IPS-NIHi11 (cell line): ENCODE measurements around the gene LAIR2.
"Not testable (repeated sequence)": the region's sequence is repeated elsewhere in the genome, so short reads cannot be mapped to it uniquely, and the experiment has no call there.

Source experiments
- DNase-seq: peaks from one replicate; pipeline ENCODE4 v3.0.0; 2012; ENCODE audit warnings: mixed read lengths, low spot score

Gene LAIR2

GRCh38 chr19:54493967-54494585, 8.6 kb upstream of the LAIR2 start:
- DNase-seq: no peak

DNA sequence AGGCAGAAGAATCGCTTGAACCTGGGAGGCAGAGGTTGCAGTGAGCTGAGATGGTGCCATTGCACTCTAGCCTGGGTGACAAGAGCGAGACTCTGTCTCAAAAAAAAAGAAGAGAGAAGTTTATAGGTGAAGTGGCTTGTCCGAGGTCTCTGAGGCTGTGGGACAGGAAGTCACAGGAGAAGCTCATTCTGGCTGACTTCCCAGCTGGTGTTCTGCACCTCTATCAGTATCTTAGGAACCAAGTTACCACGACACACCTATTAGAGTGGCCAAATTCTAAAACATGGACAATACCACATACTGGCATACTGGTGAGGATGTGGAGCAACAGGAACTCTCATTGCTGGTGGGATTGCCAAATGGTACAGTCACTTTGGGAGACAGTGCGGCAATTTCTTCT, 7.3 kb upstream of the LAIR2 start:
- not testable (repeated sequence) for DNase-seq

- DNase-seq: not testable (repeated sequence)
Measured at GRCh38 chr19:54497747-54498450, 4.7 kb upstream of the LAIR2 start.

DNA sequence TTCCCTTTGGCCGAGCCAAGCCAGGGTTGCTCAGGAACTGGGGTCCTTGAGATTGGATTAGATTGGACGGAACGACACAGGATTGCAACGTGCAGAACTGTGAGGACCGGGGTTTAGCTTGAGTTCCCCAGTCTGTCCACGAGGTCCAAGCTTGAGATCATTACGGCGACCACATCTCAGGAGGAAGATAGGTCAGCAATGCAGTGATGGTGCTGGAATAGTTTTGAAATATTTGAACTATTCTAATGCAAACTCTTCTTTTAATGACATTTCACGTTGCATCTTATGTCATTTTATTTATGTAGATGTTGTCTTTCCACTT, 4.2 kb upstream of the LAIR2 start:
- DNase-seq: not testable (repeated sequence)

DNA sequence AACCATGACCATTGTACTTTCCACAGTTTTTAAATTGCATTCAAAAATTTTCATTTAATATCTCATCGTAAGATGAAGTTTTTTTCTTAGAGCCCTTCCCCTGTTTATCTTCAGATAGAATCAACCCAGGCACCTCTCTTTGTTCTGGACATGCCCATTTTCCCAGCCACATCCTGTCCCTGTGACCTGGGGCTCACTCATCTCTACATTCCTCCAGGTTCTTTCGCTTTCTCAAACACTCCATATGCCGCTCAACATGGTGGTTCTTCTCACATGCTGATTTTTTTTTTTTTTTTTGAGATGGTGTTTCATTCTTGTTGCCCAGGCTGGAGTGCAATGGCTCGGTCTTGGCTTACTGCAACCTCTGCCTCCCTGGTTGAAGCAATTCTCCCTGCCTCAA, 2.9 kb downstream of the LAIR2 start:
- DNase-seq: not testable (repeated sequence)

DNA sequence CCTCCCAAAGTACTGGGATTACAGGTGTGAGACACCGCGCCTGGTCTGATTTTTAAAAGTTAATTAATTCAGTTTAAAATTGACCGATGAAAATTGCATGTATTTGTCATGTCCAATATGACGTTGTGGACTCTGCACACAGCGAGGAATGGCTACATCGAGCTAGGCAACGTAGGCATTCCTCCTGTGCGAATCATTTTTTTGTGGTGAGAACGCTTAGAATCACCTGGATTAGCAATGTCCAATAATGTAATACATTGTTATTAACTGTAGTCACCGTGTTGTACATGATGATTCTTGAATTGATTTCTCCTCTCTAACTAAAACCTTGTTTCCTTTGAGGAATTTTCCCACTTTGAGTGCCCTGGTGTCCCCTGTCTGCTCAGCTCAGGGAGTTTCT, 3.4 kb downstream of the LAIR2 start:
- DNase-seq: no peak

GRCh38 chr19:54507038-54507717, 4.5 kb downstream of the LAIR2 start:
- not testable (repeated sequence) for DNase-seq

GRCh38 chr19:54507824-54508223, 5.2 kb downstream of the LAIR2 start:
- DNase-seq: no peak

DNA sequence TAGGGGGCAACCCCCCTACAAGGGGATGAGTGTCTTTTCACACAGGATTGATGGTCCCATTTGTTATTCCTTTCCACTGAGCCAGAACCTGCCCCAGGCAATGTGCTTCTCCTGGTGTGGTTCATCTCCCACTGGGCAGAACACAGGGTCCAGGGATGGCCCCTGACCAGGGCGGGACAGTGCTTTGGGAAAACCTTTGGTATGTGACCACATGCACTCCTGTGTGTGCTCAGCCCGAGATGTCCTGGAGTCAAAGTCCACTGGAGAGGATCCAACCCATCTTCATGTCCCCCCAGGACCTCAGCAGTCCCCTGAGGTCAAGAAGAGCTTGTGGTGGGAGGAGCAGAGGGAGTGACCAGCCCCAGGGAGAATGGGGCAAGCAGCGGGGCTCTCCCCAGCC, 5.9 kb downstream of the LAIR2 start:
- DNase-seq: not testable (repeated sequence)

DNA sequence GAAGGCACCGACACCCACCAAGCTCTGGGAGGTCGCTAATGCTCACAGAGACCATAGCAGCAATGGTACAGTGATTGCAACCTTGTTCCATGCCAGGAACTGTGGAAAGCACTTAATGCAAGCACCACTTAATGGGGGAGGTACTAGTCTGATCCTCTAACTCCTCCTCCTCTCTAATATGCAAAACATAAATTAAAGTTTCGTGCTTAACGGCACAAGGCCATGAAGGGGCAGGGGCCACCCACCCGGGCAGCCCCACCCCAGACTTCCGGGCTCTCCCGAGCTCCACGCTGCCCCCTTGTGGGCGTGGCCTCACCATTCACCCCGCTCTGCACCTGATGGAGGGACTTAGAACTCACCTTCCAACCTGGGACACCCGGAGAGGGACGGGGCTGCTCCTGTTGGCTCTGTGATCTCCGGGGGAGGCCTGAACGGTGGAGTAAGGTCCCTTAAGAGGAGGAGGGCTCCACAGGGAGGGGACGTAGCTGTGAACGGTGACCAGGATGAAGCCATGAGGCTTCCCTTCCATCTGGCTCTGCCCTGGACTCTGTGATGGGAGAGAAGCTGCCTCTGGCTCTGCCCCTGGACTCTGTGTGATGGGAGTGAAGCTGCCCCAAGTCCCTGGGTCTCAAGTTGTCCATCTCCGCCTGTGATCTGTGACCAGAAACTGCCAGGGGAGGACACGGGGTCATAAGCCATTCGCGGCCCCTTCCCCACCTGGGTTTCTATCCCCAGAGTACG, 6.7 kb downstream of the LAIR2 start:
- not testable (repeated sequence) for DNase-seq

GRCh38 chr19:54515156-54515555, 12.5 kb downstream of the LAIR2 start:
- DNase-seq: no peak

GRCh38 chr19:54517483-54517882, 14.9 kb downstream of the LAIR2 start:
- peak; percentile 60 for DNase-seq

DNA sequence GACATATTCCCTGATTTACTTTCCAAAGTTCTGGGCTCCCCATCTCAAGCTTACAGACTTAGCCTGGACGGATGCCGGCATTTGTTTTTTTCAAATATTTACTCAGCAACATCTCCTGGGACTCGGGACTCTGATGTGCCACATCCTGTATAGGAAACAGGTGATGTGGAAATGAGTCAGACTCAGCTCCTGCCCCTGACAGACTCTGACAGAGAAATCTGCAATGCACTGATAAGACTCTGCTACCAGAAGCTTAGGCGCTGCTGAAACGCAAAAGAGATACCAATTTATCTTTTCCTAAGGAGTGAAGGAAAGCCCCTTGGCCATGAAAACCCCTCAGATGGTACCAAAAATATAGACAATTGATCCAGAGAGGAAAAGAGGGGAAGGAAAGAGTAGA, 16.2 kb downstream of the LAIR2 start:
- DNase-seq: no peak

DNA sequence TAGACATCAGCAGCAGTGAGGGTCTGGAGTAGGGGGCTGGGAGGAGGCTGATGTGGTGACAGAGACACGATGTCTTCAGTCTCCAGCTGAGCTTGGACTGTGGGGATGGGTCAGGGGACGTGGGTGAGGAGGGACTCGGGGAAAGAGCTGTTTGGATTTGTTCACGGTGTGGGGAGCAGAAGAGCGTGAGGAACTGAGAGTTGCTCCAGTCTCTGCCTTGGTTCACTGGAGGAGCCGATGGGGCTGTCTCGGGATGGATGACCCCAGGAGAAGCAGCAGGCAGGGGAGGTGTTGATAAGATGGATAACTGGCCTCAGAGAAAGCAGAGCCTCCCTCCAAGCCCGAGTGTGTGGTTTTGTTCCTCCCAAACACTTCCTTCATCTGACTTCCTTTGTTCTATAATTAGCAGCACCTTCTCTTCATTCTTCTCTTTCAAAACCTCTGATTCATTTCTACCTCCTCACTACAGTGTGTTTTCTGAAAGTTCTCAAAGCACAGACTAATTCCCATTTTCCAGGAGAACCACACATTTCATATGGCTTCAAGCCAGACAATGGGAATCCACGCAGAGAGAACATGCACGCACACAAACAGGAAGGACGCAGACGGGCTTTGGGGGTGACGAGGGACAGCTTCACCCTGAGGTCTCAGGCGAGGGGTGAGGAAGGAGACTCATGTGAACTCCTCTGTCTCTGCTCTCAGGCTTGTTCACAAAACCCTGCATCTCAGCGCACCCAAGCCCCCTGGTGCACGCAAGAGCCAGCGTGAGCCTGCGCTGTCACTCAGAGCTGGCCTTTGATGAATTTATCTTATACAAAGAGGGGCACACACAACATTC, 18.6 kb downstream of the LAIR2 start:
- DNase-seq: no peak

GRCh38 chr19:54521860-54522513, 19.4 kb downstream of the LAIR2 start:
- DNase-seq: no peak

GRCh38 chr19:54523403-54523802, 20.8 kb downstream of the LAIR2 start:
- DNase-seq: no peak

DNA sequence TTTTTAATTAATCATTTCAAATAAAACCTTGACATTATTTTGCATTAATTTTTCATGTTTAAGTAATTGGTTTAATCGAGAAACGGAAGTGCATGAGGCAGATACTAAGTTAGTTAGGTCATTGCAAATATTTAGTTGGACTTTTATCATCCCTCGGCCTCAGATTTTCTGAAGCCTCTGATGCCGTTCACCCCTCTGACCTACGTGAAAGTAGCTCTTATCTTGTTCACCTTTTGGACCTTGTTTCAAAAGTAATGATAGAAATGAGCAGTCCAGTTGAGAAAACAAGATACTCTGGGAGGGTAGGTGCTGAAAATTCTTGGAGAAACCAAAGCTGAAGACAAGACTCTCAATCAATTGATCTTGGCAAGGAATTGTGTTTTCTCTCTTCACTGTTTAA, 23.0 kb downstream of the LAIR2 start:
- no peak for DNase-seq

- DNase-seq: no peak
Measured at GRCh38 chr19:54526972-54527371, 24.3 kb downstream of the LAIR2 start.

DNA sequence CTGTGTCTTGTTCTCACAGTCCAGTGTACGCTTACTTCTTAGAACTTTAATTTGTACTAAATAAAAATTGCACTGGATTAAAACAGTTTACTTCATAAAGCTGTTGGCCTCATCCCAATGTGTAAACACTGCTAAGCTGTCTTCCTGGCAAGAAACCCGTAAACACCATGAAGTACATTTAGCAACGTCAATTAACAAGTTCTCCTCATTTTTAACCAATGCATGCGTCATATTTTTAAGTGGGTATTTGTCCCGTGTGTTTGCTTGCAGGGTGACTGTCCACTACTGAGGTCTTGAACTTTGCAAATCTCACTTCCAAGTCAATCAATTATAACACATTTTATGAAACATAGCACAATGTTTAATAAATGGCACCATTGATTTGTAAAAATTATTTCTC, 28.2 kb downstream of the LAIR2 start:
- no peak for DNase-seq

- no peak for DNase-seq
Measured at GRCh38 chr19:54532528-54532927, 29.9 kb downstream of the LAIR2 start.

DNA sequence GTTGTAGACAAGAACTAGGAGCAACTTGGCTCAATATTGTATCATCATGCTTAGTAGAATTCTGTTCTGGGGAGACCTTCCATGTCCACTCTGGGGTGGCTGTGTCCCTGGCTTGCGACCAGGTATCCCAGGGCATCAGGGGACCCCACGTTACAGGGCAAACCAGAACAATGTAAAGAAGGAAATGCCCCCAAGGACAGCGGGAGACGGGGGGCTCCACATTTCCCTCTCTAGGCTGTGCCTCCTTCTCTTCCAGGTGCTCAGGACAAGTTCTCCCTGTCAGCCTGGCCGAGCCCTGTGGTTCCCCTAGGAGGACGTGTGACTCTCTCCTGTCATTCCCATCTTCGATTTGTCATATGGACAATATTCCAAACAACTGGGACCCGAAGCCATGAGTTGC, 30.8 kb downstream of the LAIR2 start:
- DNase-seq: no peak
